Measurements from ENCODE around the gene NFIX.

Gene NFIX

GRCh38 chr19:12987190-12987589 is 8.1 kb upstream of the NFIX start:
- no peak for FAIRE-seq

GRCh38 chr19:12987781-12988180 is 7.5 kb upstream of the NFIX start:
- no peak for DNase-seq (ENCODE audit: low spot score)

More at GRCh38 chr19:12987190-12987589, 8.1 kb upstream of the NFIX start:
- no peak for DNase-seq (ENCODE audit: low spot score)

GRCh38 chr19:12990431-12990830 is 4.8 kb upstream of the NFIX start:
- no peak for DNase-seq (ENCODE audit: low spot score)
- FAIRE-seq, result no peak

More at GRCh38 chr19:12987781-12988180, 7.5 kb upstream of the NFIX start:
- FAIRE-seq, result no peak

- no peak for FAIRE-seq
- DNase-seq (ENCODE audit: low spot score), result no peak
Observed at GRCh38 chr19:12990853-12991252, 4.4 kb upstream of the NFIX start.

GRCh38 chr19:12991296-12991695 is 4.0 kb upstream of the NFIX start:
- DNase-seq (ENCODE audit: low spot score) (no peak), FAIRE-seq (no peak)

GRCh38 chr19:12992729-12993128 is 2.5 kb upstream of the NFIX start:
- FAIRE-seq, result no peak

GRCh38 chr19:12993562-12993961 is 1.7 kb upstream of the NFIX start:
- FAIRE-seq (no peak), DNase-seq (ENCODE audit: low spot score) (no peak)

More at GRCh38 chr19:12992729-12993128, 2.5 kb upstream of the NFIX start:
- no peak for DNase-seq (ENCODE audit: low spot score)

GRCh38 chr19:12995596-12996405 is 526 bp downstream of the NFIX start:
- FAIRE-seq (no peak), DNase-seq (ENCODE audit: low spot score) (no peak)

GRCh38 chr19:12996406-12997094 is 1.3 kb downstream of the NFIX start:
- no peak for DNase-seq (ENCODE audit: low spot score)
- no peak for FAIRE-seq

GRCh38 chr19:12997179-12997966 is 2.1 kb downstream of the NFIX start:
- no peak for FAIRE-seq

GRCh38 chr19:12997967-12998940 is 3.0 kb downstream of the NFIX start:
- DNase-seq (ENCODE audit: low spot score) (no peak), FAIRE-seq (no peak)

More at GRCh38 chr19:12997179-12997966, 2.1 kb downstream of the NFIX start:
- no peak for DNase-seq (ENCODE audit: low spot score)

- DNase-seq (ENCODE audit: low spot score), result no peak
- no peak for FAIRE-seq
Observed at GRCh38 chr19:13001166-13001501, 5.9 kb downstream of the NFIX start.

- FAIRE-seq, result no peak
- no peak for DNase-seq (ENCODE audit: low spot score)
Observed at GRCh38 chr19:13001502-13002165, 6.4 kb downstream of the NFIX start.

GRCh38 chr19:13002166-13002898 is 7.1 kb downstream of the NFIX start:
- DNase-seq (ENCODE audit: low spot score), result no peak
- no peak for FAIRE-seq

GRCh38 chr19:13003081-13003480 is 7.8 kb downstream of the NFIX start:
- FAIRE-seq (no peak), DNase-seq (ENCODE audit: low spot score) (no peak)

- FAIRE-seq (no peak), DNase-seq (ENCODE audit: low spot score) (no peak)
Observed at GRCh38 chr19:13004273-13004672, 9.0 kb downstream of the NFIX start.

GRCh38 chr19:13005253-13005652 is 10.0 kb downstream of the NFIX start:
- DNase-seq (ENCODE audit: low spot score), result no peak
- FAIRE-seq, result no peak

GRCh38 chr19:13005861-13006370 is 10.6 kb downstream of the NFIX start:
- DNase-seq (ENCODE audit: low spot score), result no peak
- FAIRE-seq, result no peak
